Activated CD4-positive, alpha-beta T cell treated with anti-CD3 and anti-CD28 coated beads for 36 hours (primary cell): Measurements from ENCODE around the gene C1QTNF3. TPM values are rescaled to one million over a fixed set of nuclear protein-coding genes. Genes with fewer than 3 reads are reported as not detected.
"Not testable (repeated sequence)": the region's sequence is repeated elsewhere in the genome, so short reads cannot be mapped to it uniquely, and the experiment has no call there.

Experiments
- ATAC-seq: fragments of 200-7000 bp; cut with Tn5 transposase; one replicate; pipeline ENCODE4 v1.10.0; 2021; ENCODE audit warnings: mild to moderate bottlenecking, moderate library complexity
- CTCF ChIA-PET: fragments of 350-600 bp; sonication (Branson Sonifier 250); formaldehyde crosslinking; loops from one replicate; lab custom pipeline; 2021; ENCODE audit warnings: antibody characterized with exemption; lab: Charles Lee
- POLR2A ChIA-PET: fragments of 350-600 bp; sonication (Branson Sonifier 250); formaldehyde crosslinking; loops from one replicate; lab custom pipeline; 2021; ENCODE audit warnings: antibody characterized with exemption, inconsistent platforms; lab: Charles Lee
- DNase-seq: peaks from one replicate; pipeline ENCODE4 v3.0.0-alpha.2; 2020
- H3K27ac Mint-ChIP-seq: one replicate; pipeline ENCODE4 v1.8.0; 2021; ENCODE audit warnings: mixed read lengths
- H3K27me3 Mint-ChIP-seq: one replicate; pipeline ENCODE4 v1.8.0; 2021; ENCODE audit warnings: mixed read lengths
- H3K36me3 Mint-ChIP-seq: one replicate; pipeline ENCODE4 v1.8.0; 2021; ENCODE audit warnings: low read depth, mixed read lengths
- H3K4me1 Mint-ChIP-seq: one replicate; pipeline ENCODE4 v1.8.0; 2021; ENCODE audit warnings: mixed read lengths
- H3K4me3 Mint-ChIP-seq: one replicate; pipeline ENCODE4 v1.8.0; 2021; ENCODE audit warnings: mild to moderate bottlenecking, moderate library complexity, mixed read lengths
- H3K9me3 Mint-ChIP-seq: one replicate; pipeline ENCODE4 v1.8.0; 2021; ENCODE audit warnings: low read depth, mixed read lengths
- intact Hi-C, 2 experiments: fragments of 100-400 bp; cut with DNase I in 1 of 2; cut with micrococcal nuclease in 1 of 2; formaldehyde crosslinking; loops; one replicate each; pipeline versions ENCODE4 v1.14.2 to v1.15.1; 2022 to 2024; cut with DNase I, micrococcal nuclease
- total RNA-seq, 2 experiments: library from RNA; stranded (reverse); gene quantifications; one replicate each; pipeline ENCODE4 v1.2.3, GENCODE V29; 2021

C1QTNF3 gene
- total RNA-seq: 1 to 10 TPM; 1.5 to 2.4 TPM

- ATAC-seq (no peak), DNase-seq (no peak)
- CTCF ChIA-PET: no interaction called here
- Mint-ChIP-seq H3K27ac (no peak within 1 kb of the TSS), H3K9me3 (no peaks in the 10 kb centered on the region), H3K4me1 (no peaks in the 10 kb centered on the region), H3K27me3 (no peaks in the 10 kb centered on the region), H3K36me3 (peaks cover 3% of the 10 kb centered on the region), H3K4me3 (no peak within 1 kb of the TSS)
- POLR2A ChIA-PET: no interaction called here
- intact Hi-C loops: no loop called here
These were observed at the start of gene C1QTNF3 for GRCh38 chr5:34043099-34043876. Gene C1QTNF3, minus strand, starts transcription at chr5:34043213. Its CDS starts 88 bp downstream, at chr5:34043125.

GRCh38 chr5:34091039-34091438 is 48.0 kb upstream of the C1QTNF3 start:
- H3K27ac Mint-ChIP-seq, H3K9me3 Mint-ChIP-seq, H3K4me3 Mint-ChIP-seq, H3K27me3 Mint-ChIP-seq, DNase-seq, H3K36me3 Mint-ChIP-seq, H3K4me1 Mint-ChIP-seq, CTCF ChIA-PET, ATAC-seq, POLR2A ChIA-PET, intact Hi-C loops: not testable (repeated sequence)

GRCh38 chr5:34089802-34090201 is 46.8 kb upstream of the C1QTNF3 start:
- H3K36me3 Mint-ChIP-seq, intact Hi-C loops, CTCF ChIA-PET, H3K4me3 Mint-ChIP-seq, H3K27ac Mint-ChIP-seq, H3K27me3 Mint-ChIP-seq, POLR2A ChIA-PET, DNase-seq, ATAC-seq, H3K9me3 Mint-ChIP-seq, H3K4me1 Mint-ChIP-seq: not testable (repeated sequence)

GRCh38 chr5:34087728-34088127 is 44.7 kb upstream of the C1QTNF3 start:
- POLR2A ChIA-PET, H3K27me3 Mint-ChIP-seq, ATAC-seq: not testable (repeated sequence)

GRCh38 chr5:34083898-34084297 is 40.9 kb upstream of the C1QTNF3 start:
- H3K4me3 Mint-ChIP-seq, H3K9me3 Mint-ChIP-seq, H3K27me3 Mint-ChIP-seq, DNase-seq, H3K27ac Mint-ChIP-seq, intact Hi-C loops, H3K4me1 Mint-ChIP-seq, POLR2A ChIA-PET, H3K36me3 Mint-ChIP-seq, CTCF ChIA-PET, ATAC-seq: not testable (repeated sequence)

More at GRCh38 chr5:34087728-34088127, 44.7 kb upstream of the C1QTNF3 start:
- H3K4me3 Mint-ChIP-seq, H3K36me3 Mint-ChIP-seq, H3K9me3 Mint-ChIP-seq, CTCF ChIA-PET, H3K4me1 Mint-ChIP-seq, H3K27ac Mint-ChIP-seq, DNase-seq, intact Hi-C loops: not testable (repeated sequence)

GRCh38 chr5:34079505-34079904 is 36.5 kb upstream of the C1QTNF3 start:
- H3K4me3 Mint-ChIP-seq, intact Hi-C loops, CTCF ChIA-PET, DNase-seq, H3K36me3 Mint-ChIP-seq, H3K9me3 Mint-ChIP-seq, H3K27ac Mint-ChIP-seq, H3K4me1 Mint-ChIP-seq, POLR2A ChIA-PET, ATAC-seq, H3K27me3 Mint-ChIP-seq: not testable (repeated sequence)

- H3K4me3 Mint-ChIP-seq, H3K4me1 Mint-ChIP-seq, CTCF ChIA-PET, ATAC-seq, H3K27me3 Mint-ChIP-seq, H3K27ac Mint-ChIP-seq, intact Hi-C loops, DNase-seq, POLR2A ChIA-PET, H3K36me3 Mint-ChIP-seq, H3K9me3 Mint-ChIP-seq: not testable (repeated sequence)
These were observed 34.6 kb upstream of the C1QTNF3 start for GRCh38 chr5:34077636-34078035.

- intact Hi-C loops, H3K36me3 Mint-ChIP-seq, DNase-seq, H3K27me3 Mint-ChIP-seq, POLR2A ChIA-PET, H3K4me3 Mint-ChIP-seq, H3K9me3 Mint-ChIP-seq, CTCF ChIA-PET, ATAC-seq, H3K4me1 Mint-ChIP-seq, H3K27ac Mint-ChIP-seq: not testable (repeated sequence)
These were observed 33.8 kb upstream of the C1QTNF3 start for GRCh38 chr5:34076719-34077364.

GRCh38 chr5:34074472-34074871 is 31.5 kb upstream of the C1QTNF3 start:
- intact Hi-C loops, H3K4me3 Mint-ChIP-seq, H3K27me3 Mint-ChIP-seq, H3K27ac Mint-ChIP-seq, H3K4me1 Mint-ChIP-seq, POLR2A ChIA-PET, H3K36me3 Mint-ChIP-seq, DNase-seq, H3K9me3 Mint-ChIP-seq, ATAC-seq: not testable (repeated sequence)
- CTCF ChIA-PET: interaction anchor here (1.1 kb wide), 1 partner anchor 12 kb away, joined by 4 read pairs; no protein-coding TSS in a partner anchor

GRCh38 chr5:34074071-34074470 is 31.1 kb upstream of the C1QTNF3 start:
- H3K36me3 Mint-ChIP-seq, DNase-seq, H3K9me3 Mint-ChIP-seq, H3K27me3 Mint-ChIP-seq, intact Hi-C loops, H3K4me1 Mint-ChIP-seq, H3K27ac Mint-ChIP-seq, ATAC-seq, H3K4me3 Mint-ChIP-seq, POLR2A ChIA-PET: not testable (repeated sequence)
- CTCF ChIA-PET: interaction anchor here (1.1 kb wide), 1 partner anchor 12 kb away, joined by 4 read pairs; no protein-coding TSS in a partner anchor

- POLR2A ChIA-PET, CTCF ChIA-PET, H3K4me3 Mint-ChIP-seq: not testable (repeated sequence)
These were observed 27.6 kb upstream of the C1QTNF3 start for GRCh38 chr5:34070626-34071025.

GRCh38 chr5:34064656-34065055 is 21.6 kb upstream of the C1QTNF3 start:
- POLR2A ChIA-PET: no interaction called here
- Mint-ChIP-seq H3K36me3 (peaks cover 23% of the 10 kb centered on the region), H3K9me3 (no peaks in the 10 kb centered on the region), H3K27ac (no peak overlapping the region), H3K4me1 (no peaks in the 10 kb centered on the region), H3K4me3 (no peak overlapping the region), H3K27me3 (no peaks in the 10 kb centered on the region)
- intact Hi-C loops: no loop called here
- DNase-seq (no peak), ATAC-seq (no peak)
- CTCF ChIA-PET: no interaction called here

More at GRCh38 chr5:34070626-34071025, 27.6 kb upstream of the C1QTNF3 start:
- intact Hi-C loops, H3K9me3 Mint-ChIP-seq, H3K27me3 Mint-ChIP-seq, H3K4me1 Mint-ChIP-seq, DNase-seq, ATAC-seq, H3K27ac Mint-ChIP-seq: not testable (repeated sequence)
- H3K36me3 Mint-ChIP-seq: peaks cover 15% of the 10 kb centered on the region
